Heart left ventricle (tissue), 16 donors: ENCODE results near the gene ASIC2. TPM values are rescaled to one million over a fixed set of nuclear protein-coding genes. Genes with fewer than 3 reads are reported as not detected.

Source experiments
- ATAC-seq, 4 donors: fragments of 200-7000 bp; cut with Tn5 transposase; one replicate each; pipeline ENCODE4 v1.9.1; 2020 to 2022; ENCODE audit warnings: moderate library complexity in 4 of 4, mild to moderate bottlenecking in 3 of 4, moderate number of reproducible peaks in 1 of 4
- DNase-seq, 5 donors: peaks; one replicate each; pipeline ENCODE4 v3.0.0-alpha.2; 2020
- H3K27ac ChIP-seq, 12 donors: fragments of 200-600 bp; sonication (generic) in 4 of 12; one replicate each; pipeline versions ENCODE4 v1.5.0 to v1.8.0; 2016 to 2022; ENCODE audit warnings: mild to moderate bottlenecking in 2 of 12
- H3K27me3 ChIP-seq, 9 donors: fragments of 200-600 bp; sonication (generic) in 2 of 9; one replicate each; pipeline versions ENCODE4 v1.5.1 to v1.8.0; 2016 to 2022; ENCODE audit warnings: mild to moderate bottlenecking in 3 of 9
- H3K36me3 ChIP-seq, 9 donors: fragments of 200-600 bp; sonication (generic) in 2 of 9; one replicate each; pipeline versions ENCODE4 v1.5.0 to v1.8.0; 2018 to 2022; ENCODE audit warnings: mild to moderate bottlenecking in 2 of 9
- H3K4me1 ChIP-seq, 12 donors: fragments of 200-600 bp; sonication (generic) in 4 of 12; one replicate each; pipeline versions ENCODE4 v1.5.0 to v1.8.0; 2016 to 2022; ENCODE audit warnings: mild to moderate bottlenecking in 3 of 12
- H3K4me3 ChIP-seq, 12 donors: fragments of 200-600 bp; sonication (generic) in 4 of 12; one replicate each; pipeline versions ENCODE4 v1.5.0 to v1.8.0; 2017 to 2022; ENCODE audit warnings: mild to moderate bottlenecking in 9 of 12, moderate library complexity in 4 of 12
- H3K9me3 ChIP-seq, 12 donors: fragments of 200-600 bp; sonication (generic) in 4 of 12; one replicate each; pipeline versions ENCODE4 v1.5.0 to v1.8.0; 2016 to 2022; ENCODE audit warnings: mild to moderate bottlenecking in 1 of 12
- CTCF ChIP-seq, 12 donors: fragments of 200-600 bp; sonication (generic) in 4 of 12; IDR thresholded peaks; one replicate each; pipeline versions ENCODE4 v1.5.0 to v1.8.0; 2018 to 2022; ENCODE audit warnings: antibody characterized with exemption in 12 of 12, mild to moderate bottlenecking in 5 of 12
- POLR2A ChIP-seq, 2 donors: fragments of 450-650 bp; IDR thresholded peaks; one replicate each; pipeline ENCODE4 v1.6.1; 2017; ENCODE audit warnings: antibody characterized with exemption in 2 of 2, mild to moderate bottlenecking in 2 of 2, moderate library complexity in 2 of 2
- WGBS, 4 donors: extraction: QIAGEN DNeasy Blood & Tissue Kit in 2 of 4; methylation state at CpG; one replicate each; pipeline versions ENCODE4 v1.1.5 to v1.1.7; 2013 to 2018; 5-methylcytosine and 5-hydroxymethylcytosine counted together
- intact Hi-C, 10 donors: fragments of 100-400 bp; cut with DNase I; formaldehyde crosslinking; loops; one replicate each; pipeline versions ENCODE4 v1.11.1 to v1.14.2; 2022
- polyA plus RNA-seq, 2 donors: library from polyadenylated mRNA; stranded (reverse); fragments of 200-250 nt; gene quantifications; one replicate each; pipeline ENCODE4 v1.2.3, GENCODE V29; 2013
- total RNA-seq, 9 donors: library from RNA; depleted of rRNA in 2 of 9; stranded (reverse); fragments of >200 nt in 2 of 9; fragmentation: NEBNext Ultra II Directional in 3 of 9; extraction: Animal tissue kit (Norgen Biotek cat#: 25700) in 3 of 9; gene quantifications; one replicate each; pipeline versions ENCODE4 v1.1.0 to v1.2.4, GENCODE V29; 2016 to 2023
- donor health status: ischemic (EF 13 %, LVEDD 7.1; RV severe dilation, severe dysfunction).
- donor health status: healthy with polysubstance abuse.
- donor health status: DM: no; HTN: yes; CAD: no.
- donor health status: DM: no; HTN: no; CAD: no.
- donor health status: ischemic (EF 25% LVEDD 6.9; RV normal size, moderate dysfunction).
- donor health status: ischemic (EF 25% LVEDD 5.7; RV mildly dilated, moderate dysfunction).
- donor health status: healthy.
- donor health status: DM: yes; HTN: yes; CAD: no.
- donor health status: ischemic (EF 35%, LVEDD 5.7; RV mildly dilated, moderate dysfunction).
- donor health status: nonischemic (EF 11% LVEDD 7.7; RV severe dilation, severe dysfunction).
- donor health status: DM: yes; HTN: yes; CAD: no.
- donor health status: PGD.
- donor health status: ischemic (EF 29% LVEDD 5.4; RV normal size, mild dysfunction).
- donor health status: nonischemic (EF 23%, LVEDD 6.1; RV moderate dilation, normal function).

The ASIC2 gene
- total and polyA plus RNA-seq, 11 donors: 1.1 TPM; not detected in 10

GRCh38 chr17:33007186-33007585, 285.9 kb downstream of the ASIC2 start:
- no peak for TF ChIP-seq CTCF (IDR thresholded peaks at IDR 0.05)
- TF ChIP-seq POLR2A (IDR thresholded peaks at IDR 0.05): no peak
- Histone ChIP-seq H3K4me1 (no peaks in the 10 kb centered on the region), H3K9me3 (no peaks in the 10 kb centered on the region), H3K4me3 (no peak overlapping the region), H3K27ac (no peak overlapping the region), H3K36me3 (no peaks in the 10 kb centered on the region), H3K27me3 (peaks cover 0 to 6% (median 0%) of the 10 kb centered on the region in 9 donors)
- WGBS, 4 donors: 74 to 81% (median 79%) methylated on average over 7 of the region's 7 CpGs
- intact Hi-C loops: no loop called here
- DNase-seq: no peak
- no peak for ATAC-seq

- peaks cover 0 to 7% (median 0%) of the 10 kb centered on the region in 12 donors for H3K4me1 ChIP-seq
- peaks cover 0 to 28% (median 0%) of the 10 kb centered on the region in 9 donors for H3K27me3 ChIP-seq
- ATAC-seq (no peak), DNase-seq (no peak)
- 65 to 72% (median 67%) methylated on average over 6 of the region's 6 CpGs for WGBS, 4 donors
- H3K4me3 ChIP-seq: no peak overlapping the region
- TF ChIP-seq CTCF (IDR thresholded peaks at IDR 0.05) (no peak), POLR2A (IDR thresholded peaks at IDR 0.05) (no peak)
- intact Hi-C loops: no loop called here
- no peaks in the 10 kb centered on the region for H3K36me3 ChIP-seq
- H3K27ac ChIP-seq: no peak overlapping the region
- no peaks in the 10 kb centered on the region for H3K9me3 ChIP-seq
Observed at GRCh38 chr17:33002246-33002645, 290.8 kb downstream of the ASIC2 start.

DNA sequence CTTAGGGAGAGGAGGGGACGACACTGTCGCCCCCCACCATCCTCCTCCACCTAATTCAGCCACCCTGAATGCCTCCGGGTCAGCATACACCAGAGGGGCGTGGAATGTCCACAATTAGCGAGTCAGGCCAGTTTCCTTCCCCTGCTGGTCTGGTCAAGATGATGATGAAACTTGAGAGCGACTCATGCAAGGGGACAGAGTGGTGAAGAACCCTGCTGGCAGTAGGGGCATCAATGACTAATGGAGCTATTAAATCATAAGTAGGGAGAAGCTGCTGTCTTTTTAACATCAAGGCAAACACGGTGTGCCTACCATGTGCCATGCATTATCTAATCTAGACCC, 294.2 kb downstream of the ASIC2 start:
- 39 to 57% (median 50%) methylated on average over 7 of the region's 7 CpGs for WGBS, 4 donors
- ATAC-seq: peak in 1 of 4 donors; percentile 18
- no peak overlapping the region for H3K27ac ChIP-seq

More for the DNA sequence above, 294.2 kb downstream of the ASIC2 start:
- Histone ChIP-seq H3K4me3 (no peak overlapping the region), H3K9me3 (no peaks in the 10 kb centered on the region), H3K4me1 (peaks cover 0 to 7% (median 0%) of the 10 kb centered on the region in 12 donors), H3K36me3 (no peaks in the 10 kb centered on the region), H3K27me3 (peaks cover 0 to 38% (median 3%) of the 10 kb centered on the region in 9 donors)
- no peak for DNase-seq
- intact Hi-C loops: loop anchor here in 4 of 10 donors (5.0 to 10.0 kb wide), 3 partner anchors 64 to 217 kb away; no protein-coding TSS in a partner anchor
- TF ChIP-seq CTCF (IDR thresholded peaks at IDR 0.05) (no peak), POLR2A (IDR thresholded peaks at IDR 0.05) (no peak)
